Activated CD4-positive, alpha-beta T cell treated with anti-CD3 and anti-CD28 coated beads, Interleukin-2, Interleukin-4, amounts not matched to agents 100 ng/mL and 50 ng/mL, durations not matched to agents 16 hours and 8 hours (primary cell): Measurements from ENCODE around the gene SPSB1.

Source experiments
- DNase-seq: peaks from one replicate; pipeline ENCODE4 v3.0.0-alpha.2; 2020; ENCODE audit warnings: low spot score

SPSB1 gene

GRCh38 chr1:9292361-9293240 is at the start of gene SPSB1:
SPSB1 (plus strand) TSS chr1:9292894; CDS start chr1:9355892, 62,998 bp downstream.
- peak; percentile 77 for DNase-seq

GRCh38 chr1:9243066-9243739 is 49.5 kb upstream of the SPSB1 start:
- no peak for DNase-seq

- DNase-seq, result no peak
Observed at GRCh38 chr1:9244501-9245229, 48.0 kb upstream of the SPSB1 start.

GRCh38 chr1:9245230-9245619 is 47.5 kb upstream of the SPSB1 start:
- DNase-seq, result no peak

GRCh38 chr1:9245661-9246060 is 47.0 kb upstream of the SPSB1 start:
- DNase-seq, result no peak

GRCh38 chr1:9246215-9246614 is 46.5 kb upstream of the SPSB1 start:
- no peak for DNase-seq

- no peak for DNase-seq
Observed at GRCh38 chr1:9246841-9247785, 45.6 kb upstream of the SPSB1 start.

- DNase-seq, result no peak
Observed at GRCh38 chr1:9247894-9248293, 44.8 kb upstream of the SPSB1 start.

- DNase-seq, result no peak
Observed at GRCh38 chr1:9248341-9249262, 44.1 kb upstream of the SPSB1 start.

GRCh38 chr1:9249263-9249533 is 43.5 kb upstream of the SPSB1 start:
- DNase-seq, result no peak

GRCh38 chr1:9249534-9250410 is 42.9 kb upstream of the SPSB1 start:
- DNase-seq, result peak; percentile 32

GRCh38 chr1:9250411-9251381 is 42.0 kb upstream of the SPSB1 start:
- DNase-seq, result no peak

- DNase-seq, result no peak
Observed at GRCh38 chr1:9251501-9251900, 41.2 kb upstream of the SPSB1 start.

GRCh38 chr1:9253004-9253403 is 39.7 kb upstream of the SPSB1 start:
- no peak for DNase-seq

GRCh38 chr1:9253453-9254105 is 39.1 kb upstream of the SPSB1 start:
- no peak for DNase-seq

- no peak for DNase-seq
Observed at GRCh38 chr1:9256332-9256731, 36.4 kb upstream of the SPSB1 start.

- no peak for DNase-seq
Observed at GRCh38 chr1:9257851-9258250, 34.8 kb upstream of the SPSB1 start.

- no peak for DNase-seq
Observed at GRCh38 chr1:9258629-9259028, 34.1 kb upstream of the SPSB1 start.
